GM21360 (cell line): ENCODE results near the gene TSPAN8.
"Not testable (repeated sequence)": the region's sequence is repeated elsewhere in the genome, so short reads cannot be mapped to it uniquely, and the experiment has no call there.

Source experiments
- ATAC-seq: cut with Tn5 transposase; IDR thresholded peaks from one replicate; pipeline ENCODE4 v1.9.1; 2021; ENCODE audit warnings: mild to moderate bottlenecking, moderate library complexity; ENCODE audit not compliant: unreplicated experiment

TSPAN8 gene

GRCh38 chr12:71157601-71158233 lies at the start of gene TSPAN8:
Gene TSPAN8 (minus strand): TSS chr12:71157999. CDS start chr12:71157678, 321 bp downstream.
- no peak for ATAC-seq

- no peak for ATAC-seq
Measured at GRCh38 chr12:71201136-71201679, 43.4 kb upstream of the TSPAN8 start.

- ATAC-seq, result no peak
Measured at GRCh38 chr12:71200706-71201105, 42.9 kb upstream of the TSPAN8 start.

- ATAC-seq, result no peak
Measured at GRCh38 chr12:71197460-71197859, 39.7 kb upstream of the TSPAN8 start.

- no peak for ATAC-seq
Measured at GRCh38 chr12:71195338-71195896, 37.6 kb upstream of the TSPAN8 start.

GRCh38 chr12:71194657-71195056 lies 36.9 kb upstream of the TSPAN8 start:
- no peak for ATAC-seq

GRCh38 chr12:71193041-71193440 lies 35.2 kb upstream of the TSPAN8 start:
- no peak for ATAC-seq

GRCh38 chr12:71191509-71192196 lies 33.9 kb upstream of the TSPAN8 start:
- ATAC-seq, result no peak

- ATAC-seq, result no peak
Measured at GRCh38 chr12:71190822-71191221, 33.0 kb upstream of the TSPAN8 start.

- no peak for ATAC-seq
Measured at GRCh38 chr12:71187379-71187778, 29.6 kb upstream of the TSPAN8 start.

GRCh38 chr12:71186571-71187288 lies 28.9 kb upstream of the TSPAN8 start:
- ATAC-seq, result no peak

GRCh38 chr12:71183846-71184245 lies 26.0 kb upstream of the TSPAN8 start:
- ATAC-seq, result no peak

GRCh38 chr12:71183018-71183417 lies 25.2 kb upstream of the TSPAN8 start:
- no peak for ATAC-seq

- no peak for ATAC-seq
Measured at GRCh38 chr12:71178162-71178561, 20.4 kb upstream of the TSPAN8 start.

GRCh38 chr12:71174825-71175224 lies 17.0 kb upstream of the TSPAN8 start:
- ATAC-seq, result no peak

GRCh38 chr12:71174146-71174545 lies 16.3 kb upstream of the TSPAN8 start:
- no peak for ATAC-seq

GRCh38 chr12:71170456-71170855 lies 12.7 kb upstream of the TSPAN8 start:
- ATAC-seq, result no peak

- ATAC-seq, result no peak
Measured at GRCh38 chr12:71169286-71169685, 11.5 kb upstream of the TSPAN8 start.

GRCh38 chr12:71166862-71167496 lies 9.2 kb upstream of the TSPAN8 start:
- ATAC-seq, result no peak

GRCh38 chr12:71166280-71166679 lies 8.5 kb upstream of the TSPAN8 start:
- ATAC-seq, result no peak

GRCh38 chr12:71165780-71166179 lies 8.0 kb upstream of the TSPAN8 start:
- not testable (repeated sequence) for ATAC-seq
